Measurements from ENCODE around the gene RYR2. TPM values are rescaled to one million over a fixed set of nuclear protein-coding genes. Genes with fewer than 3 reads are reported as not detected.

The RYR2 gene
- total RNA-seq, 4 donors from 2014 or later: 1.2 to 7.0 (median 2.5) TPM

DNA sequence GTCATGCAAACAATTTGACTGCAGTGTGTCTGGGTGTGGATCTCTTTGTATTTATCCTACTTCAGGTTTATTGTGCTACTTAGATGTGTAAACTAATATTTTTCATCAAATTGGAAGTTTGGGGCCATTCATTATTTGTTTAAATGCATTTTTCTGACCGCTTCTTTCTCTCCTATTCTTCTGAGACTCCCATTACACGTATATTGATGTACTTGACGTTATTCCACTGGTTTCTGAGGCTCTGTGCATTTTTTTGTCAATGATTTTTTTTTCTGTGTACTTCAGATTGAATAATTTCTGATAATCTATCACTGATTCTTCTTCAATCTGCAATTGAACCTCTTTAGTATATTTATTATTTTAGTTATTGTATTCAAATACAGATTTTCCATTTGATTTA is 276.8 kb downstream of the RYR2 start:
- intact Hi-C loops (cut with DNase I; ENCODE audit: low total_unique reads) (no loop called here), in situ Hi-C loops (cut with MboI; ENCODE audit: low pct_ligation_motif_present in 1 of 4, low pct_unique_long_range_greater_than_20kb in 1 of 4, low sequenced_read_pairs in 3 of 4) (no loop called here)
- Histone ChIP-seq H3K27ac (no peak overlapping the region), H3K27me3 (no peaks in the 10 kb centered on the region), H3K4me1 (no peaks in the 10 kb centered on the region), H3K4me3 (no peak overlapping the region), H3K36me3 (no peaks in the 10 kb centered on the region), H3K9me3 (no peaks in the 10 kb centered on the region)
- DNase-seq: no peak
- WGBS, 2 donors (ENCODE audit: low coverage in 1 of 2): 65 to 78% methylated on average over 3 of the region's 3 CpGs
- no peak for TF ChIP-seq CTCF (IDR thresholded peaks at IDR 0.05)
- no peak for TF ChIP-seq POLR2AphosphoS5 (IDR thresholded peaks at IDR 0.05)
- TF ChIP-seq POLR2A (IDR thresholded peaks at IDR 0.05): no peak
- TF ChIP-seq EP300 (IDR thresholded peaks at IDR 0.05; ENCODE audit: low read depth): no peak

GRCh38 chr1:237320890-237321289 is 278.9 kb downstream of the RYR2 start:
- no peak for DNase-seq
- no peaks in the 10 kb centered on the region for H3K27me3 ChIP-seq
- in situ Hi-C loops (cut with MboI; ENCODE audit: low pct_ligation_motif_present in 1 of 4, low pct_unique_long_range_greater_than_20kb in 1 of 4, low sequenced_read_pairs in 3 of 4) (no loop called here), intact Hi-C loops (cut with DNase I; ENCODE audit: low total_unique reads) (no loop called here)
- no peak for TF ChIP-seq POLR2A (IDR thresholded peaks at IDR 0.05)
- H3K27ac ChIP-seq: peak overlapping the region in 1 of 4 donors; percentile 27
- no peaks in the 10 kb centered on the region for H3K36me3 ChIP-seq
- no peaks in the 10 kb centered on the region for H3K4me1 ChIP-seq
- H3K9me3 ChIP-seq: no peaks in the 10 kb centered on the region
- H3K4me3 ChIP-seq: no peak overlapping the region

DNA sequence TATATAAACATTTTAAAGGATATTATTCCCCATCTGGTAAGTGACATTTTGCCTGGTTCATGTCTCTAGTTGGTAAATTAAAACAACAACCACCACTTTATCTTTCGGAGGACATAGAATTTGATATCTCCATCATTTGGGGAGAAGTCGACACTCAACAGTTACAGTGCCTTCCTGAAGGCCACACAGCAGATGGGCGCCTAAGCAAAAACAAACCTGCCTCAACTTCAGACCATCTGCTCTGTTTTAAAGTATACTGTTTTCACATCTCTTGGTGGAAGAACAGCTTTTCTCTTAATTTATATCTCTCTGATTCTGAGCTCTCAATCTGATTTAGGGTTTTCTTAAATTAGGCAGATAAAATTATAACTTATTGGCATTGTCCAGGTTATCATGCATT is 282.2 kb downstream of the RYR2 start:
- in situ Hi-C loops (cut with MboI; ENCODE audit: low pct_ligation_motif_present in 1 of 4, low pct_unique_long_range_greater_than_20kb in 1 of 4, low sequenced_read_pairs in 3 of 4): no loop called here

DNA sequence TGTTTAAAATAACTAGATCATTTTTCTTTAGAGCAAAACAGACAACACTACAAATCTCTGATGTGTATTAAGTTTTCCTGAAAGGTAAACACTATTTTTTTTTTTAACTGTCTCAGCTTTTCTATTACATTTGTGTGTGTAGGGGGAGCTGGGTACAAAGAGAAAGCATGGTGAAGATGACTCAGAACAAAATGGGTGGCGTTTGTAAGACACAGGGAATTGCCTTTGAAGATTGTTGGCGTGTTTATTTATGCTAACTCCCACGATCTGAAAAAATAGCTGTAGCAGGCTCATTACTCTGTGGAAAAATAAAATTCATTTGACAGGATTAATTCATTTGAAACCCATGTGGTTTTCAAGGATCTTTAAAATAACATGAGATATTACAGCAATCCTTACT is 285.1 kb downstream of the RYR2 start:
- intact Hi-C loops (cut with DNase I; ENCODE audit: low total_unique reads) (no loop called here), in situ Hi-C loops (cut with MboI; ENCODE audit: low pct_ligation_motif_present in 1 of 4, low pct_unique_long_range_greater_than_20kb in 1 of 4, low sequenced_read_pairs in 3 of 4) (no loop called here)
- Histone ChIP-seq H3K36me3 (no peaks in the 10 kb centered on the region), H3K9me3 (no peaks in the 10 kb centered on the region), H3K4me1 (no peaks in the 10 kb centered on the region), H3K27me3 (no peaks in the 10 kb centered on the region), H3K27ac (no peak overlapping the region), H3K4me3 (no peak overlapping the region)
- DNase-seq: no peak
- TF ChIP-seq CTCF (IDR thresholded peaks at IDR 0.05) (no peak), POLR2A (IDR thresholded peaks at IDR 0.05) (no peak), POLR2AphosphoS5 (IDR thresholded peaks at IDR 0.05) (no peak), EP300 (IDR thresholded peaks at IDR 0.05; ENCODE audit: low read depth) (no peak)
- WGBS, 2 donors (ENCODE audit: low coverage in 1 of 2): 30 to 53% methylated on average over 3 of the region's 3 CpGs

More for the DNA sequence above, 282.2 kb downstream of the RYR2 start:
- DNase-seq: no peak
- no peak overlapping the region for H3K4me3 ChIP-seq
- intact Hi-C loops (cut with DNase I; ENCODE audit: low total_unique reads): no loop called here
- no peak overlapping the region for H3K27ac ChIP-seq
- WGBS, 2 donors (ENCODE audit: low coverage in 1 of 2): 81 to 83% methylated on average over 3 of the region's 3 CpGs
- no peaks in the 10 kb centered on the region for H3K36me3 ChIP-seq
- H3K27me3 ChIP-seq: no peaks in the 10 kb centered on the region
- H3K9me3 ChIP-seq: no peaks in the 10 kb centered on the region
- no peaks in the 10 kb centered on the region for H3K4me1 ChIP-seq
- TF ChIP-seq EP300 (IDR thresholded peaks at IDR 0.05; ENCODE audit: low read depth) (no peak), POLR2AphosphoS5 (IDR thresholded peaks at IDR 0.05) (no peak), POLR2A (IDR thresholded peaks at IDR 0.05) (no peak), CTCF (IDR thresholded peaks at IDR 0.05) (no peak)

DNA sequence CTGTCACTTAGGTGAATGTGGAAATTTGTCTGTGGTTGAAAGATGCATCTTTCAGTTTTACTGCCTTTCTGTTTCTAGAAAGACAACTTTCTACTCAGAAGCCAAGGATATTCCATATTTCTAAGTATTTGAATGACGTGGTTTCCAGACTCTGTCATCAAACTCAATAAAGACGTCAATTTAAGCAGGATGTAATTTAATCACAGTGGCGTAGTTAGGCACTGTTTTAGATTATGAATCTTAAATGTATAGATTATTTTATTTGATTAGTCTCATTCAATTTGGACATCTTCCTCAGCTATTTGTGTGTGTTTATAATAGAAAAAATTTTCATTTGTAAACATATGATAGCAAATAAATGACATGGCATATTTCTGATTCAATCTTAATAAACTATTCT is 298.9 kb downstream of the RYR2 start:
- no peaks in the 10 kb centered on the region for H3K27me3 ChIP-seq
- WGBS, 2 donors (ENCODE audit: low coverage in 1 of 2): 58 to 72% methylated on average over 3 of the region's 3 CpGs
- H3K4me1 ChIP-seq: no peaks in the 10 kb centered on the region
- H3K4me3 ChIP-seq: no peak overlapping the region
- in situ Hi-C loops (cut with MboI; ENCODE audit: low pct_ligation_motif_present in 1 of 4, low pct_unique_long_range_greater_than_20kb in 1 of 4, low sequenced_read_pairs in 3 of 4): no loop called here
- no peak overlapping the region for H3K27ac ChIP-seq
- intact Hi-C loops (cut with DNase I; ENCODE audit: low total_unique reads): no loop called here
- no peaks in the 10 kb centered on the region for H3K36me3 ChIP-seq
- no peaks in the 10 kb centered on the region for H3K9me3 ChIP-seq
- TF ChIP-seq POLR2AphosphoS5 (IDR thresholded peaks at IDR 0.05) (no peak), POLR2A (IDR thresholded peaks at IDR 0.05) (no peak), EP300 (IDR thresholded peaks at IDR 0.05; ENCODE audit: low read depth) (no peak), CTCF (IDR thresholded peaks at IDR 0.05) (no peak)
- no peak for DNase-seq
